A549 (cell line): ENCODE data around the gene CFAP46. TPM values are rescaled to one million over a fixed set of nuclear protein-coding genes. Genes with fewer than 3 reads are reported as not detected.

Experiments used
- ATAC-seq, 2 experiments: fragments of 200-7000 bp in 1 of 2; fragments of >200 bp in 1 of 2; cut with Nextera tagmentation in 1 of 2; cut with Tn5 transposase in 1 of 2; 3 replicates each; pipeline versions ENCODE4 v1.8.0 to v1.9.1; 2018 to 2020; ENCODE audit warnings: mild to moderate bottlenecking in 1 of 2, moderate library complexity in 1 of 2
- CTCF ChIA-PET: fragments of 300-600 bp; sonication (Branson Sonifier 250); formaldehyde crosslinking; extraction: SDS; loops from one replicate; lab custom pipeline; 2021; ENCODE audit warnings: antibody characterized with exemption, inconsistent platforms; lab: Yijun Ruan, JAX
- POLR2A ChIA-PET: fragments of 350-600 bp; formaldehyde crosslinking; extraction: SDS; loops from one replicate; lab custom pipeline; 2021; ENCODE audit warnings: antibody characterized with exemption, inconsistent platforms; lab: Yijun Ruan, JAX
- DNase-seq, 2 experiments: peaks; one replicate each; pipeline versions ENCODE4 v3.0.0 to v3.0.0-alpha.2; 2011 to 2016; ENCODE audit warnings: low read depth in 1 of 2, low spot score in 1 of 2
- FAIRE-seq: peaks from 2 replicates; lab custom pipeline; 2011; peaks lifted over from hg19 to GRCh38; lab: Jason Lieb, UNC
- H3K27ac ChIP-seq, 2 experiments: fragments of >200 bp; sonication (Bioruptor Twin); formaldehyde crosslinking; 3 replicates each; pipeline ENCODE4 v1.5.1; 2016 to 2017
- H3K4me1 ChIP-seq: fragments of >200 bp; sonication (Bioruptor Twin); formaldehyde crosslinking; 3 replicates; pipeline ENCODE4 v1.6.1; 2016
- H3K4me2 ChIP-seq: fragments of >200 bp; sonication (Bioruptor Twin); formaldehyde crosslinking; 3 replicates; pipeline ENCODE4 v1.6.1; 2016
- H3K4me3 ChIP-seq: fragments of >200 bp; sonication (Bioruptor Twin); formaldehyde crosslinking; 3 replicates; pipeline ENCODE4 v1.5.1; 2016
- H3K9me3 ChIP-seq: fragments of >200 bp; sonication (Bioruptor Twin); formaldehyde crosslinking; 3 replicates; pipeline ENCODE4 v1.6.1; 2016
- ATOH8 ChIP-seq: fragments of 250-450 bp; sonication (Bioruptor Pico); IDR thresholded peaks from 2 replicates; pipeline ENCODE4 v1.5.0; 2020; ENCODE audit warnings: low read depth, mild to moderate bottlenecking, moderate library complexity
- BHLHE40 ChIP-seq: IDR thresholded peaks from 2 replicates; pipeline ENCODE4 v1.6.1; 2012; ENCODE audit warnings: low read depth, low read length, inconsistent platforms
- CBX2 ChIP-seq: fragments of 200-600 bp; sonication (generic); IDR thresholded peaks from 2 replicates; pipeline ENCODE4 v1.6.1; 2016; ENCODE audit warnings: low read depth, mild to moderate bottlenecking, borderline replicate concordance
- CBX8 ChIP-seq: fragments of 200-600 bp; sonication (generic); IDR thresholded peaks from 2 replicates; pipeline ENCODE4 v1.6.1; 2016
- CEBPB ChIP-seq, 2 experiments: fragments of >200 bp in 1 of 2; sonication (Bioruptor Twin) in 1 of 2; formaldehyde crosslinking in 1 of 2; IDR thresholded peaks; 2 replicates each; pipeline ENCODE4 v1.6.1; 2012 to 2016
- CHD2 ChIP-seq: fragments of 150-350 bp; IDR thresholded peaks from 2 replicates; pipeline ENCODE4 v1.6.1; 2014; ENCODE audit warnings: low read length; ENCODE audit not compliant: partially characterized antibody
- EHF ChIP-seq: fragments of 250-450 bp; sonication (Bioruptor Pico); IDR thresholded peaks from 2 replicates; pipeline ENCODE4 v1.5.0; 2020; ENCODE audit warnings: mild to moderate bottlenecking
- HDAC2 ChIP-seq: fragments of 200-600 bp; sonication (generic); IDR thresholded peaks from 2 replicates; pipeline ENCODE4 v1.6.1; 2016
- HOXB13 ChIP-seq: fragments of 250-450 bp; sonication (Bioruptor Pico); IDR thresholded peaks from 2 replicates; pipeline ENCODE4 v1.5.0; 2020; ENCODE audit warnings: low read depth, mild to moderate bottlenecking, moderate library complexity
- HOXB5 ChIP-seq: fragments of 250-450 bp; sonication (Bioruptor Pico); IDR thresholded peaks from 2 replicates; pipeline ENCODE4 v1.5.0; 2020; ENCODE audit warnings: mild to moderate bottlenecking, moderate library complexity
- KDM5A ChIP-seq: fragments of 200-600 bp; sonication (generic); IDR thresholded peaks from 2 replicates; pipeline ENCODE4 v1.6.1; 2016; ENCODE audit warnings: antibody characterized with exemption, mild to moderate bottlenecking
- MYC ChIP-seq: IDR thresholded peaks from 2 replicates; pipeline ENCODE4 v1.6.1; 2012; ENCODE audit warnings: mild to moderate bottlenecking, inconsistent platforms, low read length, improper control_type of control experiment, borderline replicate concordance
- PHF8 ChIP-seq: fragments of 200-600 bp; sonication (generic); IDR thresholded peaks from 2 replicates; pipeline ENCODE4 v1.6.1; 2016; ENCODE audit warnings: low read depth, mild to moderate bottlenecking, antibody characterized with exemption, moderate library complexity, borderline replicate concordance
- POLR2AphosphoS2 ChIP-seq: conservative IDR thresholded peaks from 2 replicates; pipeline ENCODE4 v1.6.1; 2012; ENCODE audit warnings: low read length, improper control_type of control experiment, inconsistent platforms
- RAD21 ChIP-seq, 2 experiments: fragments of >200 bp in 1 of 2; sonication (Bioruptor Twin) in 1 of 2; formaldehyde crosslinking in 1 of 2; IDR thresholded peaks in 1 of 2; conservative IDR thresholded peaks in 1 of 2; 2 replicates in 1 of 2; 3 replicates in 1 of 2; pipeline ENCODE4 v1.6.1; 2012 to 2018; ENCODE audit warnings: inconsistent platforms in 1 of 2
- RARB ChIP-seq: fragments of 250-450 bp; sonication (Bioruptor Pico); IDR thresholded peaks from 2 replicates; pipeline ENCODE4 v1.8.0; 2021; ENCODE audit warnings: mild to moderate bottlenecking, moderate library complexity
- RCOR1 ChIP-seq: fragments of 150-350 bp; IDR thresholded peaks from 2 replicates; pipeline ENCODE4 v1.6.1; 2014; ENCODE audit warnings: antibody characterized with exemption, low read length, low read depth
- REST ChIP-seq: fragments of 200-600 bp; sonication (generic); IDR thresholded peaks from 2 replicates; pipeline ENCODE4 v1.6.1; 2016; ENCODE audit warnings: antibody characterized with exemption, mild to moderate bottlenecking, moderate library complexity
- RFX5 ChIP-seq: fragments of 450-650 bp; IDR thresholded peaks from 2 replicates; pipeline ENCODE4 v1.7.1; 2014; ENCODE audit warnings: antibody characterized with exemption, mild to moderate bottlenecking, moderate library complexity
- SMC3 ChIP-seq: fragments of >200 bp; sonication (Bioruptor Twin); formaldehyde crosslinking; IDR thresholded peaks from 3 replicates; pipeline ENCODE4 v1.6.1; 2018; ENCODE audit warnings: inconsistent platforms
- TP53 ChIP-seq: fragments of 250-450 bp; sonication (Bioruptor Pico); IDR thresholded peaks from 2 replicates; pipeline ENCODE4 v1.5.0; 2021; ENCODE audit warnings: mild to moderate bottlenecking, moderate library complexity
- ZFP36 ChIP-seq: fragments of 450-650 bp; IDR thresholded peaks from 2 replicates; pipeline ENCODE4 v1.6.1; 2014; ENCODE audit warnings: borderline replicate concordance; ENCODE audit not compliant: partially characterized antibody
- ZSCAN20 ChIP-seq: fragments of 250-450 bp; sonication (Bioruptor Pico); IDR thresholded peaks from 2 replicates; pipeline ENCODE4 v1.8.0; 2022; ENCODE audit warnings: mild to moderate bottlenecking, moderate library complexity
- WGBS: methylation state at CpG from one replicate; pipeline ENCODE4 v1.1.6; 2017; ENCODE audit errors: missing lambda C conversion rate; 5-methylcytosine and 5-hydroxymethylcytosine counted together
- polyA plus RNA-seq, 4 experiments: library from polyadenylated mRNA; depleted of rRNA in 3 of 4; stranded (reverse); fragments of >200 nt; fragmentation: RNase III in 1 of 4; extraction: RNeasy Plus Mini Kit Qiagen cat#74134 plus additional on column Dnase treatment in 1 of 4; gene quantifications; 2 replicates in 3 of 4; 3 replicates in 1 of 4; pipeline ENCODE4 v1.2.3, GENCODE V29; 2011 to 2017
- TF ChIP-seq, protein P1 (sequence below): IDR thresholded peaks from 2 replicates; pipeline ENCODE4 v1.6.1; 2012
- TF ChIP-seq, protein P2 (sequence below): IDR thresholded peaks from 2 replicates; pipeline ENCODE4 v1.6.1; 2012; ENCODE audit warnings: low read depth, borderline replicate concordance
- TF ChIP-seq, protein P3 (sequence below): fragments of >200 bp; sonication (Bioruptor Twin); formaldehyde crosslinking; IDR thresholded peaks from 2 replicates; pipeline ENCODE4 v1.6.1; 2016

The CFAP46 gene
- polyA plus RNA-seq, 2 of the 4 experiments (the other 2 are of a cell fraction): 0.88 to 1.8 TPM

- CTCF ChIA-PET: no interaction called here
- H3K4me1 ChIP-seq: no peaks in the 10 kb centered on the region
- H3K4me3 ChIP-seq: no peak overlapping the region
- FAIRE-seq (no peak), DNase-seq (no peak), ATAC-seq (peak in 1 of 2 experiments; percentile 17; a peak in 3 of 6 replicates)
- 19% methylated on average over 23 of the region's 29 CpGs for WGBS
- POLR2A ChIA-PET: no interaction called here
- no peaks in the 10 kb centered on the region for H3K9me3 ChIP-seq
- no peak overlapping the region for H3K4me2 ChIP-seq
- TF ChIP-seq MYC (no peak), ZFP36 (no peak), CHD2 (no peak), CBX8 (no peak), POLR2AphosphoS2 (no peak), TP53 (no peak), SMC3 (no peak), RCOR1 (no peak)
- TF ChIP-seq, protein P1, sequence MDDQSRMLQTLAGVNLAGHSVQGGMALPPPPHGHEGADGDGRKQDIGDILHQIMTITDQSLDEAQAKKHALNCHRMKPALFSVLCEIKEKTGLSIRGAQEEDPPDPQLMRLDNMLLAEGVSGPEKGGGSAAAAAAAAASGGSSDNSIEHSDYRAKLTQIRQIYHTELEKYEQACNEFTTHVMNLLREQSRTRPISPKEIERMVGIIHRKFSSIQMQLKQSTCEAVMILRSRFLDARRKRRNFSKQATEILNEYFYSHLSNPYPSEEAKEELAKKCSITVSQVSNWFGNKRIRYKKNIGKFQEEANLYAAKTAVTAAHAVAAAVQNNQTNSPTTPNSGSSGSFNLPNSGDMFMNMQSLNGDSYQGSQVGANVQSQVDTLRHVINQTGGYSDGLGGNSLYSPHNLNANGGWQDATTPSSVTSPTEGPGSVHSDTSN: no peak
- H3K27ac ChIP-seq: no peak overlapping the region
These were observed 32.0 kb upstream of the CFAP46 start for GRCh38 chr10:132974249-132974796.

DNA sequence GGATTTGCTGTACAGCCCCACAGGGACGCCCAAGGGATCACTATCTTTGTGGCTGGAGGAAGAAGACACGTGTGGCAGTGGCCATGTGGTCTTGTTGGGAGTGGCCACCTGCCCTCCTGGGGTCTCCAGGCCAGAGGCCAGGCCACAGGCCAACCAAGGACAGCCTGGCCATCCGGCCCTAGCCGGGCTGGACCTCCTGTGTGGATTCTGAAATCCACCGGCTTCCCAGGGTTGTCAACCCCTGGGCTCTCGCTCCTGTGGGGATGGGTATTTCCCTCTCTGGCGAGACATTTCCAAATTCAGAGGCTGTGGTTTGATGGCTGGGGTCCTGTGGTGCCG lies 31.5 kb upstream of the CFAP46 start:
- no peak overlapping the region for H3K4me2 ChIP-seq
- 30% methylated on average over 2 of the region's 8 CpGs for WGBS
- TF ChIP-seq RARB (CRISPR knock-in tag): no peak
- no peak for TF ChIP-seq HOXB13 (CRISPR knock-in tag)
- TF ChIP-seq KDM5A: no peak
- no peak for TF ChIP-seq PHF8
- TF ChIP-seq EHF (CRISPR knock-in tag): no peak
- TF ChIP-seq CBX2: no peak
- no peak for TF ChIP-seq TP53
- TF ChIP-seq CEBPB (IDR thresholded peaks at IDR 0.05): no peak
- no peak for TF ChIP-seq RFX5
- TF ChIP-seq ATOH8 (CRISPR knock-in tag): no peak
- TF ChIP-seq, protein P2, sequence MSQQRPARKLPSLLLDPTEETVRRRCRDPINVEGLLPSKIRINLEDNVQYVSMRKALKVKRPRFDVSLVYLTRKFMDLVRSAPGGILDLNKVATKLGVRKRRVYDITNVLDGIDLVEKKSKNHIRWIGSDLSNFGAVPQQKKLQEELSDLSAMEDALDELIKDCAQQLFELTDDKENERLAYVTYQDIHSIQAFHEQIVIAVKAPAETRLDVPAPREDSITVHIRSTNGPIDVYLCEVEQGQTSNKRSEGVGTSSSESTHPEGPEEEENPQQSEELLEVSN: no peak
- no peak for TF ChIP-seq BHLHE40
- TF ChIP-seq HOXB5 (CRISPR knock-in tag): no peak
- H3K9me3 ChIP-seq: no peaks in the 10 kb centered on the region
- DNase-seq (no peak), ATAC-seq (no peak), FAIRE-seq (no peak)
- H3K27ac ChIP-seq: no peak overlapping the region
- H3K4me3 ChIP-seq: no peak overlapping the region
- ChIA-PET POLR2A (no interaction called here), CTCF (no interaction called here)
- no peaks in the 10 kb centered on the region for H3K4me1 ChIP-seq

- ATAC-seq (no peak), DNase-seq (no peak), FAIRE-seq (no peak)
- no peak overlapping the region for H3K4me3 ChIP-seq
- 59% methylated on average over 11 of the region's 28 CpGs for WGBS
- no peak overlapping the region for H3K4me2 ChIP-seq
- ChIA-PET POLR2A (no interaction called here), CTCF (no interaction called here)
- no peaks in the 10 kb centered on the region for H3K9me3 ChIP-seq
- H3K27ac ChIP-seq: no peak overlapping the region
- H3K4me1 ChIP-seq: no peaks in the 10 kb centered on the region
- TF ChIP-seq REST (no peak), ZSCAN20 (CRISPR knock-in tag) (no peak), SMC3 (no peak), RAD21 (conservative IDR thresholded peaks at IDR 0.05 in 1 of 2, IDR thresholded peaks at IDR 0.05 in 1 of 2) (no peak), HDAC2 (no peak)
- TF ChIP-seq, protein P3, sequence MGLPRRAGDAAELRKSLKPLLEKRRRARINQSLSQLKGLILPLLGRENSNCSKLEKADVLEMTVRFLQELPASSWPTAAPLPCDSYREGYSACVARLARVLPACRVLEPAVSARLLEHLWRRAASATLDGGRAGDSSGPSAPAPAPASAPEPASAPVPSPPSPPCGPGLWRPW: no peak
- TF ChIP-seq, protein P2: no peak
These were observed 30.9 kb upstream of the CFAP46 start for GRCh38 chr10:132972986-132973902.
